KG1 (cell line): ENCODE results near the gene CPA5.
"Not testable (repeated sequence)": the region's sequence is repeated elsewhere in the genome, so short reads cannot be mapped to it uniquely, and the experiment has no call there.

Experiments
- DNase-seq: peaks from one replicate; lab custom pipeline; 2025; lab: John Stamatoyannopoulos, UW

The CPA5 gene

GRCh38 chr7:130344271-130344866, at the start of gene CPA5:
Gene CPA5 (plus strand): TSS chr7:130344816. CDS start chr7:130346486, 1,670 bp downstream.
- no peak for DNase-seq

- no peak for DNase-seq
These were observed 48.2 kb upstream of the CPA5 start for GRCh38 chr7:130296221-130296951.

GRCh38 chr7:130297628-130298543, 46.7 kb upstream of the CPA5 start:
- DNase-seq, result no peak

- no peak for DNase-seq
These were observed 45.9 kb upstream of the CPA5 start for GRCh38 chr7:130298544-130299326.

- no peak for DNase-seq
These were observed 44.8 kb upstream of the CPA5 start for GRCh38 chr7:130299866-130300265.

- DNase-seq, result no peak
These were observed 43.1 kb upstream of the CPA5 start for GRCh38 chr7:130301501-130302020.

GRCh38 chr7:130302649-130303048, 42.0 kb upstream of the CPA5 start:
- DNase-seq, result no peak

GRCh38 chr7:130303127-130303526, 41.5 kb upstream of the CPA5 start:
- no peak for DNase-seq

- no peak for DNase-seq
These were observed 41.1 kb upstream of the CPA5 start for GRCh38 chr7:130303551-130303950.

GRCh38 chr7:130303982-130304381, 40.6 kb upstream of the CPA5 start:
- no peak for DNase-seq

- DNase-seq, result no peak
These were observed 39.7 kb upstream of the CPA5 start for GRCh38 chr7:130304878-130305277.

- no peak for DNase-seq
These were observed 39.1 kb upstream of the CPA5 start for GRCh38 chr7:130305433-130306042.

- DNase-seq, result no peak
These were observed 34.6 kb upstream of the CPA5 start for GRCh38 chr7:130309986-130310385.

GRCh38 chr7:130314305-130314704, 30.3 kb upstream of the CPA5 start:
- DNase-seq, result no peak

GRCh38 chr7:130319541-130319940, 25.1 kb upstream of the CPA5 start:
- DNase-seq, result no peak

GRCh38 chr7:130321542-130322229, 22.9 kb upstream of the CPA5 start:
- DNase-seq, result not testable (repeated sequence)

- DNase-seq, result no peak
These were observed 22.0 kb upstream of the CPA5 start for GRCh38 chr7:130322615-130323014.

GRCh38 chr7:130324306-130324943, 20.2 kb upstream of the CPA5 start:
- DNase-seq, result no peak

GRCh38 chr7:130329681-130330080, 14.9 kb upstream of the CPA5 start:
- DNase-seq, result no peak
